Upper lobe of left lung (tissue), 6 donors: ENCODE measurements around the gene TP73. TPM values are rescaled to one million over a fixed set of nuclear protein-coding genes. Genes with fewer than 3 reads are reported as not detected.

ENCODE experiments used
- ATAC-seq, 2 donors: fragments of 200-7000 bp; cut with Tn5 transposase; one replicate each; pipeline ENCODE4 v1.9.1; 2022; ENCODE audit warnings: mild to moderate bottlenecking in 2 of 2, moderate library complexity in 2 of 2; ENCODE audit not compliant: low FRiP score in 2 of 2
- DNase-seq, 2 donors: peaks; one replicate each; pipeline ENCODE4 v3.0.0-alpha.2; 2019 to 2020
- H3K27ac ChIP-seq, 4 donors: fragments of 200-600 bp; sonication (generic); one replicate each; pipeline ENCODE4 v1.5.1; 2016 to 2019
- H3K27me3 ChIP-seq, 4 donors: fragments of 200-600 bp; sonication (generic); one replicate each; pipeline ENCODE4 v1.5.1; 2017 to 2019
- H3K36me3 ChIP-seq, 4 donors: fragments of 200-600 bp; sonication (generic); one replicate each; pipeline ENCODE4 v1.5.1; 2016 to 2019
- H3K4me1 ChIP-seq, 4 donors: fragments of 200-600 bp; sonication (generic); one replicate each; pipeline ENCODE4 v1.5.1; 2018 to 2019
- H3K4me3 ChIP-seq, 4 donors: fragments of 200-600 bp; sonication (generic); one replicate each; pipeline ENCODE4 v1.5.1; 2017 to 2019; ENCODE audit warnings: mild to moderate bottlenecking in 2 of 4, moderate library complexity in 1 of 4
- H3K9me3 ChIP-seq, 4 donors: fragments of 200-600 bp; sonication (generic); one replicate each; pipeline ENCODE4 v1.5.1; 2018 to 2019
- CTCF ChIP-seq, 6 experiments: fragments of 450-650 bp in 4 of 6; fragments of 200-600 bp in 2 of 6; sonication (generic) in 2 of 6; IDR thresholded peaks; one replicate each; pipeline ENCODE4 v1.5.1; 2016 to 2019; ENCODE audit warnings: antibody characterized with exemption in 6 of 6
- EP300 ChIP-seq, 4 donors: sonication (generic); formaldehyde crosslinking; IDR thresholded peaks; one replicate each; pipeline ENCODE4 v1.5.1; 2017; ENCODE audit warnings: antibody characterized with exemption in 4 of 4, control low read depth in 2 of 4
- POLR2A ChIP-seq, 4 donors: fragments of 450-650 bp; IDR thresholded peaks; one replicate each; pipeline ENCODE4 v1.5.1; 2016 to 2017; ENCODE audit warnings: antibody characterized with exemption in 4 of 4, mild to moderate bottlenecking in 2 of 4
- POLR2AphosphoS5 ChIP-seq, 2 donors: sonication (generic); formaldehyde crosslinking; IDR thresholded peaks; one replicate each; pipeline ENCODE4 v1.5.1; 2017; ENCODE audit warnings: antibody characterized with exemption in 2 of 2
- WGBS, 2 donors: methylation state at CpG; one replicate each; pipeline ENCODE4 v1.1.5; 2017 to 2018; 5-methylcytosine and 5-hydroxymethylcytosine counted together
- total RNA-seq, 6 donors: library from RNA; depleted of rRNA in 4 of 6; stranded (reverse); fragments of >200 nt in 4 of 6; gene quantifications; one replicate each; pipeline versions ENCODE4 v1.1.0 to v1.2.1, GENCODE V29; 2016 to 2021
- donor health status: DM: no; HTN: no; CAD: no; lungs with moderate emphysema.
- donor health status: DM: no; HTN: yes; CAD: no; lungs with severe emphysema.

The TP73 gene
- total RNA-seq, 6 donors from 2014 or later = 0.77 to 9.8 (median 4.1) TPM

GRCh38 chr1:3641046-3641760, 11.1 kb upstream of the TP73 start:
- no peak overlapping the region for H3K4me3 ChIP-seq
- H3K4me1 ChIP-seq = no peaks in the 10 kb centered on the region
- H3K27ac ChIP-seq = no peak overlapping the region
- no peak for DNase-seq
- peaks cover 11 to 72% (median 52%) of the 10 kb centered on the region in 4 donors for H3K36me3 ChIP-seq
- WGBS, 2 donors = 91 to 94% methylated on average over 24 to 26 of the region's 26 CpGs
- H3K9me3 ChIP-seq = no peaks in the 10 kb centered on the region
- no peaks in the 10 kb centered on the region for H3K27me3 ChIP-seq
- no peak for ATAC-seq
- TF ChIP-seq POLR2AphosphoS5 (IDR thresholded peaks at IDR 0.05) (no peak), EP300 (IDR thresholded peaks at IDR 0.05) (no peak), CTCF (IDR thresholded peaks at IDR 0.05) (no peak), POLR2A (IDR thresholded peaks at IDR 0.05) (no peak)

GRCh38 chr1:3641816-3642215, 10.5 kb upstream of the TP73 start:
- Histone ChIP-seq H3K27me3 (no peaks in the 10 kb centered on the region), H3K9me3 (no peaks in the 10 kb centered on the region), H3K27ac (no peak overlapping the region), H3K4me3 (no peak overlapping the region), H3K36me3 (peaks cover 16 to 72% (median 52%) of the 10 kb centered on the region in 4 donors), H3K4me1 (no peaks in the 10 kb centered on the region)
- TF ChIP-seq EP300 (IDR thresholded peaks at IDR 0.05) (no peak), POLR2A (IDR thresholded peaks at IDR 0.05) (no peak), POLR2AphosphoS5 (IDR thresholded peaks at IDR 0.05) (no peak), CTCF (IDR thresholded peaks at IDR 0.05) (no peak)
- WGBS, 2 donors = 94 to 96% methylated on average over 11 of the region's 11 CpGs
- ATAC-seq (no peak), DNase-seq (no peak)

GRCh38 chr1:3642919-3643675, 9.2 kb upstream of the TP73 start:
- Histone ChIP-seq H3K4me1 (no peaks in the 10 kb centered on the region), H3K9me3 (no peaks in the 10 kb centered on the region), H3K27ac (no peak overlapping the region), H3K36me3 (peaks cover 11 to 64% (median 41%) of the 10 kb centered on the region in 4 donors), H3K4me3 (no peak overlapping the region), H3K27me3 (no peaks in the 10 kb centered on the region)
- 93 to 95% methylated on average over 25 to 35 of the region's 43 CpGs for WGBS, 2 donors
- TF ChIP-seq CTCF (IDR thresholded peaks at IDR 0.05) = no peak
- TF ChIP-seq POLR2AphosphoS5 (IDR thresholded peaks at IDR 0.05) = no peak
- TF ChIP-seq POLR2A (IDR thresholded peaks at IDR 0.05) = no peak
- no peak for TF ChIP-seq EP300 (IDR thresholded peaks at IDR 0.05)
- DNase-seq (no peak), ATAC-seq (no peak)

GRCh38 chr1:3644273-3644672, 8.0 kb upstream of the TP73 start:
- 87 to 98% methylated on average over 9 to 17 of the region's 25 CpGs for WGBS, 2 donors
- DNase-seq = no peak
- no peak overlapping the region for H3K4me3 ChIP-seq
- no peak for ATAC-seq
- TF ChIP-seq POLR2A (IDR thresholded peaks at IDR 0.05) (no peak), POLR2AphosphoS5 (IDR thresholded peaks at IDR 0.05) (no peak), EP300 (IDR thresholded peaks at IDR 0.05) (no peak), CTCF (IDR thresholded peaks at IDR 0.05) (no peak)
- H3K4me1 ChIP-seq = peaks cover 4 to 10% (median 6%) of the 10 kb centered on the region in 4 donors
- H3K9me3 ChIP-seq = no peaks in the 10 kb centered on the region
- peaks cover 8 to 57% (median 35%) of the 10 kb centered on the region in 4 donors for H3K36me3 ChIP-seq
- H3K27me3 ChIP-seq = no peaks in the 10 kb centered on the region
- no peak overlapping the region for H3K27ac ChIP-seq
